NCI-H82 treated with DMSO at 0.1 percent for 48 hours (cell line): Measurements from ENCODE around the gene NHERF2.

Experiments used
- DNase-seq: peaks from one replicate; lab custom pipeline; 2025; ENCODE audit not compliant: unreplicated experiment; lab: John Stamatoyannopoulos, UW

The NHERF2 gene

DNA sequence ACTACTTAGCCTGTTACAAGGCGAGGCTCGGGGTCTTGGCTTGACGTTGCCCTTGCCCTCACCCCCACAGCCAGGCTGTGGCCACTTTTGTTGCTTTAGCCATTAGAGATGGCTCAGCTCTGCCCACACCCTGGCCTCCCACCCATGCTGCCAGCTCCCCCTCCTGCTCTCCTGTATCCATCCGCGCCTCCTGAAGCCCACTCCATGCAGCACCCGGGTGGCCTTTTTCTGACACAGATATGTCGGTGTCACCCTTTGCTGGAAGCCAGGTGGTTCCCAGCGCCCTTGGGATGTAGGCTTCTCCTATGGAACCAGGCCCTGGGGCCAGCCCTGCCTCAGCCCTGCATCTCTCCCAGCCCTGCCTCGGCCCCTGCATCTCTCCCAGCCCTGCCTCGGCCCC, 30.7 kb downstream of the NHERF2 start:
- DNase-seq = no peak

DNA sequence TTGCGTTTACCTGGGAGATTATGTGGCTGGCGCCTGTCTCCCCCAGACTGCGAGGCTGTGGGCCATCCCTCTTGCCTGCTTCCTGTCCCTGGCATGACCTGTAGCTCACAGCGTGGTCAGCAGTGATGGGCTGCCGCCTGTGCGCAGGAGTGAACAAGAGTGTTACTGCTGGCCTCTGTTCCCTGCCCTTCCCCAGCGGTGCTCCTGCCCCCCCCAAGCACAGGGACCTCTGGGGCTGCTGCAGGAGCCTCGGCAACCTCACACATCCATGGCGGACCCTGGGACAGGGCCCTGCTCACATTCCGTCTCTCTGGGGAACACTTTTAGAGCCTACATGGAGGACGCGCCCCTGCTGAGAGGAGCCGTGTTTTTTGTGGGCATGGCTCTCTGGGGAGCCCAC, 31.7 kb downstream of the NHERF2 start:
- DNase-seq = no peak

DNA sequence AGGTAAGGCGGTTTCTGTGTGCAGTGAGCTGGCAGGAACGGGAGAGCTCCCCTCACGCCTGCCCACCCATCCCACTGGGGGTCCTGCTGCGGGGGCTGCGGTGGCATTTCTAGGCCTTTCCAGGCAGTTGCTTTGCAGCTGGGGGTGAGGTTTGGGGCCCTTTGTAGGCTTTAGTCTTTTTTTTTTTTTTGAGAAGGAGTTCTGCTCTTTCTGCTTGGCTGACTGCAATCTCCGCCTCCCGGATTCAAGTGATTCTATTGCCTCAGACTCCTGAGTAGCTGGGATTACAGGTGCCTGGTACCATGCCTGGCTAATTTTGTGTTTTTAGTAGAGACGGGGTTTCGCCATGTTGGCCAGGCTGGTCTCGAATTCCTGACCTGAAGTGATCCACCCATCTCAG, 32.2 kb downstream of the NHERF2 start:
- no peak for DNase-seq

DNA sequence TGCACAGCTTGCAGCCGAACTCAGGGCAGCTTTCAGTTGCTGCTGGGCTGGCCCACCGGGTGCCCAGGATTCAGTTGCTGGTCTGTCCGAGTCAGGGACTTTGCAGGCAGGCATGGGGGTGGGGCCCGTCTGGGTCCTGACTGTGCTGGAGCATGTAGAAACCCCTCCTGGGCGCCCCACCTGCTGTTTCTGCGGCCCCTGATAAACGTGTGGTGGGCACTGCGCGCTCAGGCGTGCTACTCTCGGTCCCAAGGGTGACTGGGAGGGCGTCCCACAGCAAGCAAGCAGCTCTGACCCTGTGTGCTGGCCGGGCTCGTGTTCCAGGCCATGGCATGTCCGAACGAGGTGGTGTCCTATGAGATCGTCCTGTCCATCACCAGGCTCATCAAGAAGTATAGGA, 33.6 kb downstream of the NHERF2 start:
- DNase-seq = no peak

DNA sequence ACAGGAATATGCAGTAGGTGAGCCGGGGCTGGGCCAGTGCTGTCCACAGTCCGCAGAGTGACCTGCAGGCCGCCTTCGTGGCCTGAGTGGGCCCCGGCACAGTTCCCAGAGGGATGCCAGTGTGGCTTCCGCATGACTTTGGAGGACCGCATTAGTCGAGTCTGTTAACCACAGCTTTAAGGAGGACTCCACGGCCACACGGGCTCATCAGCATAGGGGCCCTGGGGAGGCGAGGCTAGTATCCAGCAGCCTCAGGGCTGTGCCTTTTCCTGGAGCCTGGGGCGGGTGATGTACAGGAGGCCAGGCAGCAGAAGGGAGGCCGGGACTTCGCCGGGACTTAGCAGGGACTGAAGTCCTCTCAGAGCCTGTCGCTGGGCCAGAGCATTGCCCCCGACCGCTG, 34.3 kb downstream of the NHERF2 start:
- no peak for DNase-seq

DNA sequence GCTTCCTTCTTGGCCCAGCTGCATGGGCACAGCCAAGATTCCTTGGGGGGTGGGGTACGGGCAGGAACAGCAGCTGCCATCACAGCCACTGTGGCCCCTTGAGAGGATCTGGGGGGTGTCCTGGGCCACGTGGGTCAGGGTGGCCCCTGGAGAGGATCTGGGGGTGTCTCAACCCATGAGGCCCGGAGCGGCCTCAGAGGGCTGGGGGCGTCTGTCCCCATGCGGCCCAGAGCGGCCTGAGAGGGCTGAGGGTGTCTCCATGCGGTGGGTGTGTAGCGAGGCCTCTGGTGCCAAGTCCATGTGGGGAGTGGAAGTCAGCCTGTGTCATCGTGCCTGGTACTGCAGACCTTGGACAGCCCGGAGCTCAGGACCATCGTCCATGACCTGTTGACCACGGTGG, 34.8 kb downstream of the NHERF2 start:
- no peak for DNase-seq

DNA sequence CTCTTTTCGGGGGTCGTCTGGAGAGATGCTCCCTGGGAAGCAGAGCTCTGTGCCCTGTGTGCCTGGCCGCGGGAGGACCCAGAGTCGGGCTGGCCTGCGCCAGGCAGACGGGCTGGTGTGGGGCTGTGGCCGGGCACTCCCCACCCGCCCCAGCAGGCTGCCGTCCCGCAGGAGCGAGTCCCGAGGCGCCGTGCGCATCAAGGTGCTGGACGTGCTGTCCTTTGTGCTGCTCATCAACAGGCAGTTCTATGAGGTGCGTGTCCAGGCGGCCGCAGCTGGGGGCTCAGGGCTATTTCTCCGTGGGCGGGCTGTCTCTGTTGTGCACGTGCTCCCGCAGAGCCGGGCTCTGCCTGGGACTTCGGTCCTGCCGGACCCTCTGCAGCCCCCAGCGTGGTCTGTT, 36.1 kb downstream of the NHERF2 start:
- DNase-seq = no peak

DNA sequence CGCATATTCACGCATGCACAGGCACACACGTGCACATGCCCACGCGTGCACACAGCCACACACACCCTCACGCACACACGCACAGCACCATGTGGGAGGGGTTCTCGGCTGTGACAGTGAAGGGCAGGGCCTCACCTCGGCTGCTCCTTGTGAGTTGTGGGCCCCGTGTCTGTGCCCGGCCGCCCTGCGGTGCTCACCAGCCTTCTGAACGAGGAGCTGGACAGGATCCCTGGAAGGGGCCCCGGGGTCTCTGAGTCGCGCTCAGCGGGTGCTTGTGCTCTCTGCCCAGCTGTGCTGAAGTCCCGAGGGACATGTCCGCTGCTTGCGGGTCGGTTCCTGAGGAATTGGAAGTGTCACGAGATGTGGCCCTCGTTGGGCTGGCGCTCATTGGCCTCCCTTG, 37.2 kb downstream of the NHERF2 start:
- no peak for DNase-seq

DNA sequence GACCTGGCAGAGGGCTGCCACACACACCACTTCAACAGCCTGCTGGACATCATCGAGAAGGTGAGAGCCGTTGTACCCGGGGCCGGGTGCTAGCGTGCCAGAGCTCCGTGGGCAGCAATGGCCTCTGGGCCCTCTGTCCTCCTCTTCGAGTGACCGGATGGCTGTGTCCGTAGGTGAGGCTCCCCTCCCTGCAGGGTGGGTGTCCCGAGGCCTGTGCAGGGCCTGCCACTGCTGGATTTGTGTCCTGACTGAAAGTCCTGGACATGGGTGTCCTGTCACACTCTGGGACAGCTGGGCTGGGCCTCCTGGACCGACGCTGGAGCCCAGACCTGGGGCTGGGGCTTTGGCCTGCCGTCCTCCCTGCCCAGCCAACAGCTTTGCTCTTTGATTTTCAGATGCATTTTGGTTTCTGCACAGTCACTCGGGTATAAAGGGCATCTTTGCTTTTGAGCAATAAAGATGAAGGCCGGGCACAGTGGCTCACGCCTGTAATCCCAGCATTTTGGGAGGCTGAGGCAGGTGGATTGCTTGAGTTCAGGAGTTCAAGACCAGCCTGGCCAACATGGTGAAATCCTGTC, 37.8 kb downstream of the NHERF2 start:
- DNase-seq = no peak

DNA sequence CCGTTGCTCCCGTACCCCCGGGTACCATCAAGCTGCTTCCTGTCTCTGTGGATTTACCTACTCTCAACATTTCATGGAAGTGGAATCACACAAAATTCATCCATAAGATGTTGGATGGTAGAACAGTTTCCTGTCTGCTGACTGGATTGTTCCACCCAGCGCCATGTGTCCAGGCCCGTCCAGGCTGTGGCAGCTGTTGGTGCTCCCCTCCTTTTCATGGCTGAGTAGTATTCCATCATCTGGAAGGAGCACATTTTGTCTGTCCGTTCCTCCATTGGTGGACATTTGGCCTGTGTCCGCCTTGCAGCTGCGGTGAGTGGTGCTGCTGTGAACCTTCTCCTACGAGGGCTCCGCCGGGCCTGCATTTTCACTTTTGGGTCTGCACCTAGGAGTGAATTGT, 39.4 kb downstream of the NHERF2 start:
- no peak for DNase-seq

DNA sequence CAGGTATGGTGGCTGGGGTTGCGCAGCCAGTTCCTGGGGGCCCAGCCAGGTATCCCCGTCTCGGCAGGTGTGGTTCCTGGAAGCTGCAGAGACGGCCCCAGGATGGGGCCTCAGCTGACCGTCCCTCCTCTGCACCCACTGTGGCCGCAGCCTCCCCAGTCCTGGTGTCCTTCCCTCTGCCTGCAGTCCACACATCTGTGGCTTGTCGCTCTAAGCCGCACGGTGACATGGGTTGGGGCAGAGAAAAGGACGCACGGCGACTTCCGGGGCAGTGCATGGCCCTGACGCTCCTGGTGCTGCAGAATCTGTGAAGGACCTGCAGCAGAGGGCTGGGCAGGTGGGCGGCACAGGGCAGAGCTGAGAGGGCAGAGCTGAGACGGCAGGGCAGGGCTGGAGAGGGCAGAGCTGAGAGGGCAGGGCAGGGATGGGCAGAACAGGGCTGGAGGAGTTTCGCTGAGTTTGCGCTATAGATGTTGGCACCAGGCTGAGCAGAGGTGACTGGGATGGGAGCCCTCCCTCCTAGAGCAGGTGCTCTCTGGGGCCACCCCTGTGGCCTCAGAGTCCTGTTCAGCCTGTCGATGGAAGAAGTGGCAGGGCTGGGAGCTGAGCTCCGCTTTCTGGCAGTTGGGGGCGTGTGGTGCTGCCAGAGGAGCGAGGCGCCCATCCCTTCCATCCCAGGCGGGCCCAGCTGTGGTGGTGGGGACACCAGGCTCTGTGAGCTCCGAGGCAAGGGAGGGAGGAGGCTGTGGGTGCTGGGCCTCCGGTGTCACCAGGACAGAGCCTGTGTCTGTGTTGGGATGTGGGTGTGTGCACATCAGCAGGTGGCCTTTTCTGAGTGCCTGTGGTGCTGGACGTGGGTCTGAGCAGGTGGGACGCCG, 44.1 kb downstream of the NHERF2 start:
- DNase-seq = no peak

DNA sequence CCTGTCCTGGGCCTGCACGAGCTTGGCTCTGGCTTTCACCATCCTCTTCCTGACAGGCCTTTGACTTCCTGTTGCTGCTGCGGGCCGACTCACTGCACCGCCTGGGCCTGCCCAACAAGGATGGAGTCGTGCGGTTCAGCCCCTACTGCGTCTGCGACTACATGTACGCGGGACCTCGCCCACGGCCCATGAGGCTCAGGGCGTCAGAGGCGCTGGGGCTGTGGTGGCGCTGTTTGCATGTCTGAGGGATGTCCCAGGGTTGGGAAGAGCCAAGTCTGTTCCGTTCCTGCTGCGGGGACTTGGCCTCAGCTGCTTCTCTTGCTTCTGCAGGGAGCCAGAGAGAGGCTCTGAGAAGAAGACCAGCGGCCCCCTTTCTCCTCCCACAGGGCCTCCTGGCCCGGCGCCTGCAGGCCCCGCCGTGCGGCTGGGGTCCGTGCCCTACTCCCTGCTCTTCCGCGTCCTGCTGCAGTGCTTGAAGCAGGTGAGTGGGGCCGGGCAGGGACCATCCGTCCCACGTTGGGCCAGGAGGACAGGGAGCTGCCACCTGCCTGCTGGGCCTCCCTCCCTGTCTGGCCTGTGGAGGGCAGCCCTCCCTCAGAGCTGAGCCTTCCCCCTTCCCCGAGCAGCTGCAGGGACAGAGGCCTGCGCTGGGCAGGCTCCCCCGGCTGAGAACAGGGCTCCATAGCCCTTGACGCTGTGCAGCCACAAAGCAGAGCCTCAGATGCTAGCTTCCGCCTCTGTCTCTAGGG, 44.9 kb downstream of the NHERF2 start:
- DNase-seq = no peak

DNA sequence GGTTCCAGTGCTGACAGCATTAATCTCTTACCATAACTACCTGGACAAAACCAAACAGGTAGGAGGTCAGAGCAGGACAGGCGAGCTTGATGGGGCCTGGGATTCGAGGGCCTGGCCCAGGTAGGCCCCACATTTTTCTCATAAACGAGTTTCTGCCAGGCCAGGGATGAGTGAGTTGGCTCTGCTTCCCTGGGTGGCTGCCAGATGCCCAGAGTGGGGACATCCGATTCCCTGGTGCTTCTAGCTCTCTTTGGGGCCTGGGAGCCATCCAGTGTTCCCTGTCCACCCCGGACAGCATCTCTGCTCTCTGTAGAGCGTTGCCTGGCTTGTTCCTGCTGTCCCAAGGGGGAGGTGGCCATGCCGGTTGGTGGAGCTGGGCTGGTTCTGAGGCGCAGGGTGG, 46.2 kb downstream of the NHERF2 start:
- DNase-seq = no peak

DNA sequence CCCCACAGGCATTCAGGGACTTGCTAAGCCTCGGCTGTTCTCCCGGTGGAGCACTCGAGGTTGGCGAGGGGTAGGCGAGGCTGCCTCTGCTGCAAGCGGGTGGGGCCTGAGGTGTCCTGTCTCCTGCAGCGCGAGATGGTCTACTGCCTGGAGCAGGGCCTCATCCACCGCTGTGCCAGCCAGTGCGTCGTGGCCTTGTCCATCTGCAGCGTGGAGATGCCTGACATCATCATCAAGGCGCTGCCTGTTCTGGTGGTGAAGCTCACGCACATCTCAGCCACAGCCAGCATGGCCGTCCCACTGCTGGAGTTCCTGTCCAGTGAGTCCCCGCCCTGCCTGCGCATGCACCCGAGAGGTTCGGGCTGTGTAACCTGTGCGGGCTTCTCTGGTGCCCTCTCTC, 47.4 kb downstream of the NHERF2 start:
- DNase-seq = no peak

DNA sequence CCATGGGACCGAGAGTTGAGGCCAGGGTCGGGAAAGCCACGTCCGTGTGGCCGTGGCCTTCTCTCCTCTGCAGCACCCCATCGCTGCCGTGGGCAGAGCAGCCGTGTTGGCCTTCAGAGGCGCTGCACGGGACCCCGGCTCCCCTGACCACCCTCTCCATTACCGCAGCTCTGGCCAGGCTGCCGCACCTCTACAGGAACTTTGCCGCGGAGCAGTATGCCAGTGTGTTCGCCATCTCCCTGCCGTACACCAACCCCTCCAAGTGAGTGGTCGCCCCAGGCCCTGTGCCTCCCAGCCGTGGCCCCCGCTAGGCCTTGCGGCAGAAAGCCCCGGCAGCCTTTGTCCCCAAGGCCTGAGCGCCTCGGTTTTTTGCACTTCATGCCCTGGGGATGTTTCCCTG, 48.9 kb downstream of the NHERF2 start:
- DNase-seq = no peak

DNA sequence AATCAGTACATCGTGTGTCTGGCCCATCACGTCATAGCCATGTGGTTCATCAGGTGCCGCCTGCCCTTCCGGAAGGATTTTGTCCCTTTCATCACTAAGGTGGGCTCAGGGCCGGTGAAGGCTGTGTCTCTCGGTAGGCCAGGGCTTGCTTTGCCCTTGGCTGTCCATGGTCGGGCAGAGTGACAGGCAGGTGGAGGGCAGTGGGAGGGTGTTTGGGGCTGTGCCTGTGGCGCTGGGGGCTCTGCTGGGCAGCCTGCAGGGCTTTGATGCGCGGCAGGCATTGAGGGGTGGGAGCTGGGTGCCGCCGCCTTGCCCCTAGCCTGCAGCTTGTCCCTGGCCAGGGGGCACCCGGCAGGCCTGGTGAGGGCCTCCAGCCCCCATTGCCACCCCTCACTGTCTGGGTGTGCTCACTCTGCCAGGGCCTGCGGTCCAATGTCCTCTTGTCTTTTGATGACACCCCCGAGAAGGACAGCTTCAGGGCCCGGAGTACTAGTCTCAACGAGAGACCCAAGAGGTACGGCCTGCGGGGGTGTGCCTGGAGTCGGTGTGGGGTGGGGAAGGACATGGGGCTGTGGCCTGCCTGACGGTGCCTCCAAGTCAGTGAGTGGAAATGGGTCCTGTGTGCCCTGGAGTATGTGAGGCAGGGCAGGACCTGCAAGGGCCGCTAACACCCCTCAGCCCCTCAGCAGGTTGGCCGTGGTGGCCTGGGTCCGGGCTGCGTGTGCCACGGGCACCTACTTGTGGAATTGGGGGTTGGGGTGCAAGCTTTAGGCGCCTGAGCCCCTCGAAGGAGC, 49.6 kb downstream of the NHERF2 start:
- DNase-seq = no peak

DNA sequence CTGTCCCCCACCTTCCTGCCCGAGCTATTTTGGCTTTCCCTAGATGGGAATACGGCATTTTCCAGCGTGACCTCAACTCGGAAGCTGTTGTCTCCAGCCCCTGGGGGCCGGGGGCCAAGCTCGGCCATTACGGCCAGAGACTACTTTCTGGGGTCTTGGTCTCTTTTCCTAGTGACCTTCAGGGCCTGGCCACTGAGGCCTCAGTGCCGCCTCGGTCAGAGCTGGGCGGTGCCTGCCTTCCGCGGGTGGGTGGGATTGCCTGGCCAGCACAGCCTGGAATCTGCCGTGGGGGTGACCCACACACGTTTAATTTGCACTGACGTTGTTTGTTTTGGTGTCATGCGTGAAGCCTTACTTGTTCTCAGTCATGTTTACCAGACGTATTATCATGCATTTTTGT, 50.3 kb downstream of the NHERF2 start:
- no peak for DNase-seq

DNA sequence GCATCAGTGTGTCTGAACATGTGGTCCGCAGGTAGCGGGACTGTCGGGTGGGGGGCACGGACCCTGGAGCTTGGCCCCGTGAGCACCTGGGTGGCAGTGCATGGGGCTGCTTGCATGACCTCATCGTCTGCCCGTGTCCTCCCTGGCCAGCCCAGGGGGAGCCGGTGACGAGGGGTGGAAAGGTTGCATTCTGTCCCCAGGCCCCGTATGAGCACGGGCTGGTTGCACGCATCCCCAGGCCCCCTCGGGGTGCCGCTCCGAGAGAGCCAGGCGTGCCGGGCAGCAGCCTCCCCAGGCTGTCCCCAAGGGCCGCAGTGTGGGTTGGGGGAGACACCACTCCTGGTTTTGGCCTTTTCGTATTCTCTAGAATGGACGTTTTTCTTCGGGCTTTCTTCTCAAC, 51.0 kb downstream of the NHERF2 start:
- no peak for DNase-seq

DNA sequence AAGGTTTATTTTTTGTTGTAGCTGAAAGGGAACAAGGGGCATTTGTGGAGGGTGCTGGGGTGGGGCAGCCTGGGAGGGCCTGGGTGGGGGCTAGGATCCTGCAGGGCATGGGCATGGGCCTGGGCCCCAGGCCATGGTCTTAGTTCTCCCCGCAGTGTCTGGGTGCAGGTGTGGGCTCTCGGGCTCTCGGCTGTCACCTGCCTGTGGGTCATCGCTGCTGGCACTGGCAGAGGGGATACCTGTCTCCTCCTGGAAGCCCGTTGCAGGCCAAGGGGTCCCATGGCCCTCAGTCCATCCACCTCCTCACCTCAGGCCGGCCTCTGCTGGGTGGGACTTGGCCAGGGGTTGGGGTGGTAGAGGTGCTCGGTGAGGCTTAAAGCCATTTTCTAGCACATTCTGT, 51.4 kb downstream of the NHERF2 start:
- DNase-seq = no peak

DNA sequence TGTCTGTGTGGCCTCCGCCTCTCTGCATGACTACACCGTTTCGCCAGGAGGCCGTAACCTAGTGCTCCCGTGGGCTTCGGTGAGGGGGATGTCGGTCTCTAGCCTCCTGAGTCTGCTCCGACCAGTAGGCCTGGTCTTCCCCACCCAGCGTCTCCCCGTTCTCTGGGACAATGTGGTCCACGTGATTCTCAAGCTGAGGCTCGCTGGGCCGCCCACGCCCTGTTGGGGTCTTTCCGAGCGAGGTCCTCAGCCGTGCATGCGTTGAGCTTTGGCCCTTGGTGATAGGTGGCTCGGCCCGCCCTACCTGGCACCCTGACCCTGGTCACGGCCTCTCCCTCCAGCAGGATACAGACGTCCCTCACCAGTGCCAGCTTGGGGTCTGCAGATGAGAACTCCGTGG, 52.0 kb downstream of the NHERF2 start:
- no peak for DNase-seq

DNA sequence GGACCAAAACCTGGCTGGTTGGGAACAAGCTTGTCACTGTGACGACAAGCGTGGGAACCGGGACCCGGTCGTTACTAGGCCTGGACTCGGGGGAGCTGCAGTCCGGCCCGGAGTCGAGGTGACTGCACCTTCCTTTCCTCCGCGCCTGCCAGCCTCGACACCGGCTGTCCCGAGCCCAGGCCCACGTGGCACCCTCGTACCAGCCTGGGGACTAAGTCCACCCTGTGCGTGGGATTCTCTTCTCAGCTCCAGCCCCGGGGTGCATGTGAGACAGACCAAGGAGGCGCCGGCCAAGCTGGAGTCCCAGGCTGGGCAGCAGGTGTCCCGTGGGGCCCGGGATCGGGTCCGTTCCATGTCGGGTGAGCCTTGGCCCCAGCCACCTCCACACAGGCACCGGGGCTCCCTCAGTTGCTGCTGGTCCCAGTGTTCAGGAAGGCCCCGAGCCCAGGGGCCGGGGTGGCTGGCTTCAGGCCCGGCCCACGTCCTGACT, 52.7 kb downstream of the NHERF2 start:
- DNase-seq = no peak
